ENCODE data around the gene ASCC2.
A peak's percentile ranks its signal among the peaks of the same experiment; 100 is the strongest.
"Not testable (repeated sequence)": the region's sequence is repeated elsewhere in the genome, so short reads cannot be mapped to it uniquely, and the experiment has no call there.

ASCC2 gene, protein sequence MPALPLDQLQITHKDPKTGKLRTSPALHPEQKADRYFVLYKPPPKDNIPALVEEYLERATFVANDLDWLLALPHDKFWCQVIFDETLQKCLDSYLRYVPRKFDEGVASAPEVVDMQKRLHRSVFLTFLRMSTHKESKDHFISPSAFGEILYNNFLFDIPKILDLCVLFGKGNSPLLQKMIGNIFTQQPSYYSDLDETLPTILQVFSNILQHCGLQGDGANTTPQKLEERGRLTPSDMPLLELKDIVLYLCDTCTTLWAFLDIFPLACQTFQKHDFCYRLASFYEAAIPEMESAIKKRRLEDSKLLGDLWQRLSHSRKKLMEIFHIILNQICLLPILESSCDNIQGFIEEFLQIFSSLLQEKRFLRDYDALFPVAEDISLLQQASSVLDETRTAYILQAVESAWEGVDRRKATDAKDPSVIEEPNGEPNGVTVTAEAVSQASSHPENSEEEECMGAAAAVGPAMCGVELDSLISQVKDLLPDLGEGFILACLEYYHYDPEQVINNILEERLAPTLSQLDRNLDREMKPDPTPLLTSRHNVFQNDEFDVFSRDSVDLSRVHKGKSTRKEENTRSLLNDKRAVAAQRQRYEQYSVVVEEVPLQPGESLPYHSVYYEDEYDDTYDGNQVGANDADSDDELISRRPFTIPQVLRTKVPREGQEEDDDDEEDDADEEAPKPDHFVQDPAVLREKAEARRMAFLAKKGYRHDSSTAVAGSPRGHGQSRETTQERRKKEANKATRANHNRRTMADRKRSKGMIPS

DNA sequence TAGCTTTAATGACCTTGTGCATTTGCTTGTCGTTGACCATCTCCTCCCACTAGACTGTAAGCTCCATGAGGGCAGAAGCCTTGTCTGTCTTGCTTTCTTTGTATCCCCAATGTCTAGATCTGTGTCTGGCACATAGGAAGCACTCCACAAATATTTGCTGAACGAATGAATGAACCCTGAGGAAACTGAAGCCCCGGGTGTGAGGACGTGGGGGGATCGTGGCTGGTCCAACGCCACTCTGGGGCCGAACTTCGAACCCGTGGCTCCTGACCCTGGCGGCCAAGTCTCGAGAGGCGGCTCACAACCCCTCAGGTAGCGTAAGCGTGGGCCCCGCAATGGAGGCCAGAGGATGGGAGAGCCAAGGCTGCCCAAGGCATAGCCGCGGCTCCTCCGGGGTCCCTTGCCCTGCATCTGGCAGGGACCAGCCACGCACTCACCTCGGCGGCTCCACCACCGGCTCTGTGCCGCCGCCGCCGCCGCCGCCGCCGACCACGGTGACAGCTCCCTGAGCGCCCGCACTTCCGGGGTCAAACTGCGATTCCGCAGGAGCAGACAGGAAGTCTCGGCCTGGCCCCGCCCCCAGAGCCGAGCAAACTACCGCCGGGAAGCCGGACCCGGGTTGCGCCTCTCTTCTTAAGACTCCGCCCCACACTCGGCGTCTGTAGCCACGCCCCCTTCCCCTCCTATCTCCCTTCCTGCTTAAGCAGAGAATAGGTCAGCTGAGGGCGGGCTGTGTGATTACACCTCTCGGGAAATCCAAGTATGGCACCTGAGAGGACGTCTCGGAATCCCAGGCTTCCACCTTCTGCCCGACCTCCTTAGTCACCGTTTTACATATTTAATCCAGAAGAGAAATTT, at the start of gene ASCC2:
ASCC2 (minus strand) TSS at position 534 of the 858 bp plus-strand sequence. CDS start 5,949 bp downstream, outside the sequence.
- peak; percentile 100 for DNase-seq

DNA sequence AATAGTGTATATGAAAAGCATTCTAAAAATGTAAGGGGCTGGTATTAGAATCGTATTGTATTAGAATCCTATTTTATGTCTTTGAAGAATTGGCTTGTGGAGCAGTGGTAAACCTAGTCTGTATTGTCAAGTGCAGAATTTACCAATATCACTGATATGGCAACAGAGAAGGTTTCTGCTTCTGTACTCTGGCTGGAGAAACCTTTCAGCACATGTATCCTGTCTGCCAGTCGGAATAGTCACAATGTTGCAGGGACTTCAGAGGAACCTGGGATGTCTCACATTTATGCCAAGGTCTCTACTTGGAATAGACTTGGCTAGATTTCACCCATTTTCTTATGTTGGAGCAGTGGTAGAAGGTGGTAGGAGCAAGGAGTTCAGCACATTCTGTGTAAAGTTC, 49.3 kb upstream of the ASCC2 start:
- no peak for DNase-seq

DNA sequence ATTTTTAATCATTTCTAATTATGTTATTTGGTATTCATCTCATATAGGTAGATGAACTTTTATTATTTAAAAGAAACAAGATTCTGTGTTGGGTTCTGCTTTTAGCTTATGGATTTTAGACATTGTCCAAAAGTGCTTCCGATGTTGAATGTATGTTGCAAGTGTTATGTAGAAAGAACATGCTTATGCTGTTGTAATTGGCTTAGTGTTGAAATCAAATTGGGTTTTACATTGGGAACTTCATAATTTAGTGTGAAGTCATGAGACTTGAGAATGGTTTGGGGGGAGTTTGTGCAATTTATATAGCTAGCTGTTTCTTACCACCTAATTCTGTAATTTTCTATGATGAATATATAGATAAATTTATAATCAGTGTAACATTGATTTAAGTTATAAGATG, 48.5 kb upstream of the ASCC2 start:
- DNase-seq: no peak

DNA sequence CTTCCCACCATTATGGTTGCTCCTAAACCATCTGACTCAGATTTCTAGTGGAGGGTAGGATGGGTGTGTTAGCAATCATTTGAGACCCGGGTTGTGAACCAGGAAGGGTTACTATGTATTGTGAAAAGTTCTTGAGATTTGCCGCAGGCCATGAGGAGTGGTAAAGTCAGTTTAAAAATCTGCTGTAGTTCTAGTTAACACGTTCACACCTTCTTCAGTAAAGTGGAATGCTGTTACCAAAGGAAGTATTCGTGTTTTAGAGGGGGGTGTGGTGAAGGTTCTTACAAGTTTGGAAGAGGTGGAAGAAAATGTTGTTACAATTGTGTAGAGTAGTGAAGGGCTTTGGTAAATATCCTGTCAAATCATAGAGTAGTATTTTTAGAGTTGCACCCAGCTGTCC, 47.5 kb upstream of the ASCC2 start:
- no peak for DNase-seq

DNA sequence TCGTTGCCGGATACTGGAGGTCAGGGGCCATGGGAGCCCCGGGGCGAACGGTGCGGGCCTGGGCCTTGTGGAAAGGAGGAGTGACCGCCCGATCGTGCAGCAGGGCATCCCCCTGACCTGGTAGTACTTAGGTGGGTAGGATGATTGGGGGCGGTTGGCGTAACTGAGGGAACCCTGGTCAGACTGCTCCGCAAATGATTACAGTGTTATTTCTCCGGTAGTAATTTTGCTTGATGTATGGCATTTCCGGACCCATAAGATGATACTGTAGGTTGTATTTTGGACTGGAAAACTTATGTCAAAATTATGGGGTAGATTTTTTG, 45.7 kb upstream of the ASCC2 start:
- no peak for DNase-seq

DNA sequence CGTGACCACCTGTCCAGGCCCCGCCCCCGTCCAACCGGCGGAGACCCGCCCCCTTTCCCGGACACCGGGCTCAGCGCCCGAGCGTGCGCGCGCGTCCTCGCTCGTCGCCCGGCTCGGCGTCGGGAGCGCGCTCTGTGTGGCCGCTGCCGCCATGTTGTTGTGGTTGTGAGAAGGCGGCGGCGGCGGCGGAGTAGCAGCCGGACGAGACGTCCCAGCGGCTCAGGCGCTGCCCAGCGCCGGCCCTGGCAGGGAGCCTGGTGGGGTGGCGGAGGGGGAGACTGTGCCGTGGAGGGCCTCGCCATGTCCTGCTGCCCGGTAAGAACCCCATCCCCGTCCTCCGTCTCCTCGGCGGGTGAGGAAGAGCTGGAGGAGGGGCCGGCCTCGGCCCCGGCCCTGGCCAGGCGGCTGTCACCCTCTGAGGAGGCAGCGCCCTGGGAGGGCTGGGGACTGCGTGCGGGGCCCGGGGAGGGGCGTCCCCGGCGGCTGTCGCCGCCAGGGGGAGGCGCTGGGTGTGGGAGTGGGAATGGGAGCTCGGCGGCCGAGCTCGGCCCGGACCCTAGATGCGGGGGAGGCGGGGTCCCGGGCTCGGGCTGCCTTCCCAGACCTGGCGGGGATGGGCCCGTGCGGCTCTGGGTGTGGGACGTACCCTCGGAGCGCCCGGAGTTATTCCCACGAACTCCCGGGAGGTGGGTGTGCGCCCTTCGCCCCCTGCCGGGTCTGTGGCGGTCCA, 45.1 kb upstream of the ASCC2 start, which contains the start of gene MTMR3:
MTMR3 (plus strand) TSS at position 130 of the 730 bp plus-strand sequence. CDS start 87,886 bp downstream, outside the sequence.
- DNase-seq: peak; percentile 95 to 96

DNA sequence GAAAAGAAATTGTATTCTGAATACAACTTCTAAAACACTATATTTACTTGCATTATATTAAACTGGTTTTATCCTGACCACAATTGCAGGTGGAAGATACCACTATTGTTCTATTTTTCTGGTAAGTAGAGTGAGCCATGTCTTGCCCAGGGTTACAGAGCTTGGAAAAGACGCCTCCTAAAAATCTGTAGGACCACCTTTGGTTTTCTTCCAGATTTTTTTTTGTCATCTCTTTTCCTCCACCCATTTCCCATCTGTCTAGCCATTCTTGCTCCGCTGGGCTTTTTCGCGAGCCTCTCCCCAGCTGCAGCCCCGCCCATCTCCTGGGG, 44.6 kb upstream of the ASCC2 start:
- DNase-seq: no peak

DNA sequence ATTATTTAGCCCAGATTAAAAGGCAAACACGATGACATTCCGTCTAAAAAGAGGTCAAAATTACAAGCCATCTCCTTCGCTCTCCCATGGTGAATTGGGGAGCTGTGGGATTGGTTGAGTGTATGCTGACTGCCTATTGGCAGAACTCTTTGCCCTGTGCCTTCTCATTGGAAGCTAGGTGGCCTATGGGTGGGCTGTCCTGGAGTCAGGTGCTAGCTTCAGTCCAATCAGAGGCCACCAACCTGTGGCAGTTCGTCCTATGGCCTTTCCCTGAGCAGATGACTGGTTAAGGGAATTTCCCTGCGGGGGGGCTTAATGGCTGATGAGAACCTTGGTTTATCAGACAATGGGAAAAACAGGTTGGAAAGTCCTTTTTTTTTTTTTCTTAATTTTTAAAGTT, 41.7 kb upstream of the ASCC2 start:
- DNase-seq: peak in 1 of 2 experiments; percentile 7

DNA sequence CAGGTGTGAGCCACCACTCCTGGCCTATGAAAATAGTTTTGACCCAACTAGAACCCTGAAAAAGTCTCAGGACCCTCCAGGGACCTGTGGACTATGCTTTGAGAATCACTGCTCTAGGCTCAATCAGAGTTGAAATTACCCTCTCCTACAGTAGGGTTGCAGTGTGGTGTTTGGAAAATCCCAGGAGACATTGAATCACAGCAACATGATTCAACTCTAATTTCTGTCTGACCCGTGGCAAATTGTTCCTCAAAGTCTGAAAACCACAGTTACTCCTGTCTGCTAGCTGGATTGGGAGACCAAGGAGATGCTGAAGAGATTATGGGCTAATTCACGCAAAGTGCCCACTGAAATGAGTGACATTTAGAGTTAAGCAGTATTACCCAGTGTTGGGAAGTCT, 39.5 kb upstream of the ASCC2 start:
- DNase-seq: no peak

DNA sequence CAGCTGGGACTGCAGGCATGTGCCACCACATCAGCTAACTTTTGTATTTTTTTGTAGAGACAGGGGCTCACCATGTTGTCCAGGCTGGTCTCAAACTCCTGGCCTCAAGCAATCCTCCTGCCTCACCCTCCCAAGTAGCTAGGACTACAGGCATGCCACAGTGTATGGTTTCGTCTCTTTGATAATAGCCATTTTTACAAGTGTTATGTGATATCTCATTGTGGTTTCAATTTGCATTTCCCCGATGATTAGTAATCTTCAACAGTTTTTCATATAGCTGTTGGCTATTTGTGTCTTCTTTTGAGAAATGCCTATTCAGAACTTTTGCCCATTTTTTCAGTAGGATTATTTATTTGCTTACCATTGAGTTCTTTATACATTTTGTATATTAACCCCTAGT, 35.9 kb upstream of the ASCC2 start:
- no peak for DNase-seq

DNA sequence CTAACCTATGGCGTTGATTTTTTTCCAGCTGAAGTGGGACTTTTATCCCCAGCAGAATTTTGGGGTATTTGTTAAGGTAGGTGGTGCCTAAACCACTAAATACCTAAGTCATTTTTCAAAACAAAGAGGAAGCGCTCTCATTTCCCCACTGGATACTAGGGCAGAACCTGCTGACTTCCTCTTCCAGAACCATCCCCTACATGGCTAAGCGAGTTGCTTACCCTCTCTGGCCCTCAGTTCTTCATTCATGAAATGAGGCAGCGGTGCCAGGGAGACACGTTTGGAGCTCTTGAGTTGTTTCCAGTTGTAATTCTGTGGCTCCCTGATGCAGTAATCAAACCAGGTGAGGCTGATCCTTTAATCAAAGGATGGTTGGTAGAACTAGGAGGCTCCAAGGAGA, 34.9 kb upstream of the ASCC2 start:
- no peak for DNase-seq

DNA sequence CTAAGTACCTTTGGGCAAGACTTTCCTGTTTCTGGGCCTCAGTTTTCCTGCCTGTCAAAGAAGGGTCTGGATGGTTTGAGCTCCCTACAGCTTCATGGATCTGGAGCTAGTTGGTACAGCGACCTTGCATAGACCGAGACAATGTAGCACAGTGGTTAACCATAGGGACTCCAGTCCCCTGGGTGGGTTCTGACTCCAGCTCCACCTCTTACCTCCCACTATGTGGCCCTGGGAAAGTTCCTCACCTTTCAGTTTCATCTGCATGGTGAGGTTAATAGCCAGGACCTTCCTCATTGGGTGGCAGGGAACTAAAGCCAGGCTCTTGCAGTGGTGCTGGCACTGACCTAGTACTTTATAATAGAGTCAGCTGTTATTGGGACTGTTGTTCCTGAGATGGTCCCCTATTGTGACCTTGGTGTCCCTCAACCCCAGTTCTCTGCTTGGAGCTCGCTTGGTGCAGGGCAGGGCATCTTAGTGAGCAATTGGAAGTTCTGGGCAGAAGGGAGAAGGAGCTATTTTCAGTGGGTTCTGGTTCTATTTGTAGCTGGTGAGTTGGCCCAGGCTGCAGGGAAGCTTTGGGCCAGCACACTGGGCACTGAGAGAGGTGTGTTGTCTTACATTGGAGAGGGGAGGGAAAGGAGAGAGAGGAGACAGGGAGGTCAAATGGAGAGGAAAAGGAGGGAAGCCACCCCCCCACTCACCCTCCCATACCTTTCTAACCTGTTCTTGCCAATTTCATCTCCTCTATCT, 34.2 kb upstream of the ASCC2 start:
- DNase-seq: no peak

DNA sequence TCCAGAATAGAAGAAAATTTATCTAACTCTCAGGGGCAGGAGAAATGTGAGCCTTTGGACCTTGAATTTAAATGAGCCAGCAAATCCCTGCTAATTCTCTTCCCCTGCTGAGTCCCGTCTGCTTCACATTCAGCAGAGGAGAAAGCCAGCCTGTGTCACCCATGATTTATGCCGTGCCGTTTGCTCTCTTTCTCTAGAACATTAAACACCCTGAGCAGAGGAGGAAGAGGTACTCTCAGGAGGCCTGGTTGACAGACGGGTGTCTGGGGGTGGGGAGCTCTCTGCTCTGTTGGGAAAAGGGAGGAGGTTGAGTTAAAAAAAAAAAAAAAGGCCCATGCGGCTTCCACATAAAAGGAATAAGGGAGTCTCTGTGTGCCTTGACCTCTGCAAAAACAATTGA, 33.6 kb upstream of the ASCC2 start:
- DNase-seq: no peak

DNA sequence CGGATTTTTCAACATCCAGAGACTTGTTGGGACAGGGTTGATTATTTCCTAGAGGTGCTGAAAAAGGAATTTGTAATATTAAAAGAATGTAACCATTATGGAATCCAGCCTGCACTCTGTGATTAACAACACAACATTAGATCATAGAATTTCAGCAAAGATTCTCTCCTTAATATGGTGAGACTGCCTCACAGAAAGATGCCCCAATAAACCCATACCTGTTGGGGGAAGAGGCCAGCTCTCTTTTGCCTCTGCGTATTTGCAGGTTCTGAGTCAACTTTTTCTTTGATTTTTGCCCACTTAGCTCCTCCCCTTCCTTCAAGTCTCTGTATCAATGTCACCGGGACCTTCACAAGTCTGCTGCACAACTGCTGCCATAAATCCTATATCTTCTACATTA, 32.5 kb upstream of the ASCC2 start:
- DNase-seq: no peak

DNA sequence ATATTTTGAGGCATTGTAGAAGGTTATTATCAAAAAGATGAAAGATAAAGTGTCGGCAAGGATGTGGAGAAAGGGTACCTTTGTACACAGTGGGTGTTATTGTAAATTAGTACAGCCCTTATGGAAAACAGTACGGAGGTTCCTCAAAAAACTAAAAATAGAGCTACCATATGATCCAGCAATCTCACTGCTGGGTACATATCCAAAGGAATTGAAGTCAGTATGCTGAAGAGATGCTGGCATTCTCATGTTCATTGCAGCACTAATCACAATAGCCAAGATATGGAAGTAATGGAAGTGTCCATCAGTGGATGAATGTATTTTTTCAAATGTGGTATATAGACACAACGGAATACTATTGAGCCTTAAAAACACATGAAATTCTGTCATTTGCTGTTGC, 29.8 kb upstream of the ASCC2 start:
- DNase-seq: no peak

DNA sequence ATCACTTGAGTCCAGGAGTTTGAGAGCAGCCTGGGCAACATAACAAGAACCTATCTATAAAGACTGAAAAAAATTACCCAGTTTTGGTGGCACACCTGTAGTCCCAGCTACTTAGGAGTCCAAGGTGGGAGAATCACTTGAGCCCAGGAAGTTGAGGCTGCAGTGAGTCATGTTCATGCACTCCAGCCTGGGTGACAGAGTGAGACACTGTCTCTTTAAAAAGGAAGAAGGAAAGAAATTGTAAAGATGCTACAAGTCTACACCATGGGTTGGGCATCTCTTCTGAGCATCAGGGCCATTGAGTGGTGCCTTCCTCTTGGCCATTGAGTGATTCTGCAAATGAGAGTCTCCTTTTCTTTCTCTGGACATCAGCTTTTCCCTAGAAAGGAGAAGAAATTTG, 29.2 kb upstream of the ASCC2 start:
- no peak for DNase-seq

DNA sequence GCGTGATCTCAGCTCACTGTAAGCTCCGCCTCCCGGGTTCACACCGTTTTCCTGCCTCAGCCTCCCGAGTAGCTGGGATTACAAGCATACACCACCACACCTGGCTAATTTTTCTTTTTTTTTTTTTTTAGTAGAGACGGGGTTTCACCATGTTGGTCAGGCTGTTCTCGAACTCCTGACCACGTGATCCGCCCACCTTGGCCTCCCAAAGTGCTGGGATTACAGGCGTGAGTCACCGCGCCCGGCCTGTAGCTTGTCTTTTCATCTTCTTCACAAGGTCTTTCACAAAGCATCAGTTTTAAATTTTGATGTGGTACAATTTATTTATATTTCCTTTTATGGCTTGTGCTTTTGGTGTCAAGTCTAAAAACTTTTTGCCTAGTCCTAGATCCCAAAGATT, 27.5 kb upstream of the ASCC2 start:
- peak in 1 of 2 experiments; percentile 14 for DNase-seq

DNA sequence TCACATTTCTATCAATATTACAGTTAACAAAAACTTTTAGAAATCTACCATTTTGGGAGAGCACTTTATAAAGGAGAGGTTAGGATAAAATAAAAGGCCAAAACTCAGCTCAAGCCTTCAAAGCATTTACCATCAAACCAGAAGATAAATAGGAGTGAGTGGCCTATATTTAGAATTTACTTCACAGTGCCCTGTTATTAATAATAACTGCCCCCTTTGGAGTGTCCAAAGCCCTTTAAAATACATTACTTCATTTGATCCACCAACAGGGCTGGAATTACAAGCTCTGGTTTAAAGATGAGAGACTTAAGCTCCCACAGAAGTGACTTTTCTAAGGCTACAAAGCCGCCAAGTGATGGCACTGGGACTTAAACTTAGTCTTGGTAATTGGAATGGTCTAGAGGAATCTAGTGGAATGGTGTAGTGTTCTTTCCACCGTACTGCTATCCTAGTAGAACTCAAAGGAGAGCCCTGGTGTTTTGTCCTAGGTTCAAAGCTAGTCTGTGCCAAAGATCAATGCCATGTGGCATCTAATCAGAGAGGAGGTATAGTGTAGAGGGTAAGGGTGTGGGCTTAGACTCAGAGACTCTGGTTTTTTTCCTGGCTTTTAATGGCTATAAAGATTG, 23.7 kb upstream of the ASCC2 start:
- DNase-seq: no peak

DNA sequence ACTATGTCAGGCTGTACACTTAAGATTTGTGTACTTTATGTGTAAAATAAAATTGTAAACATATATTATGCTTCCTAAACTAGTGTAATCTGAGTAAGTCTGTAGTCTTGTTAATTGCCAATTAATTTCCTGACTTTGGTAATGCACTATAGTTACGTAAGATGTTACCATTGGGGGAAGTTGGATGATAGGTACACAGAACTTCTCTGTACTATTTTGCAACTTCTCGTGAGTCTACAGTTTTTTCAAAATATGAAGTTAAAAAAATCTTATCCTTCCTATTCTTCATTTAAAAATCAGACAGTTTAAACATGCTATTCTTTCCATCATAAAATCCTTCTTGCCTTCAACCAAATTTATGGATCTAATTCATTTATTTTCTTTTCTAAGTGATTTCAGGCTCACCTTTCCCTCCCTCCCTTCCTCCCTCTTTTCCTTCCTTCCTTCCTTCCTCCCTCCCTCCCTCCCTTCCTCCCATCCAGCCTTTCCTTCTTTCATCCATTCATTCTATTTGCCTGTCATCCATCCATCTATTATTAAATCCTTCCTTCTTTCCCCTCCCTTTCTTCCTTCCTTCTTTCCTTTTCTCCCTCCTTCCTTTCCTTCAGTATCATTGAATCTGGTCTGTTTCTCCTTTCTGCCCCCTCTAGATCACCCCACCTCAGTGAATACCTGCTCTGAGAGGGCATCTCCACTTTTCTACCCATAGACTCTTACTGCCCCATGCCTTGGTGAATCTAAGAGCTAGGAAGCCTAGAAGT, 22.1 kb upstream of the ASCC2 start:
- DNase-seq: no peak

DNA sequence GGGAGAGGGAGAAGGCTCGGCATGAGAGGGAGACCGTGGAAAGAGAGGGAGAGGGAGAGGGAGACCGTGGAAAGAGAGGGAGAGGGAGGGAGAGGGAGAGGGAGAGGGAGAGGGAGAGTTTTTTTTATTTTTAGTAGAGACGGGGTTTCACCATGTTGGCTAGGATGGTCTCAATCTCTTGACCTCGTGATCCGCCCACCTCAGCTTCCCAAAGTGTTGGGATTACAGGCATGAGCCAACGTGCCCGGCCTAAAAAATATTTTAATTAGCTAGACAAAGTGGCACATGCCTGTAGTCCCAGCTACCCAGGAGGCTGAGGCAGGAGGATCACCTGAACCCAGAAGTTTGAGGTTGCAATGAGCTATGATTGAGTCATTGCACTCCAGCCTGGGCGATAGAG, 21.0 kb upstream of the ASCC2 start:
- not testable (repeated sequence) for DNase-seq

DNA sequence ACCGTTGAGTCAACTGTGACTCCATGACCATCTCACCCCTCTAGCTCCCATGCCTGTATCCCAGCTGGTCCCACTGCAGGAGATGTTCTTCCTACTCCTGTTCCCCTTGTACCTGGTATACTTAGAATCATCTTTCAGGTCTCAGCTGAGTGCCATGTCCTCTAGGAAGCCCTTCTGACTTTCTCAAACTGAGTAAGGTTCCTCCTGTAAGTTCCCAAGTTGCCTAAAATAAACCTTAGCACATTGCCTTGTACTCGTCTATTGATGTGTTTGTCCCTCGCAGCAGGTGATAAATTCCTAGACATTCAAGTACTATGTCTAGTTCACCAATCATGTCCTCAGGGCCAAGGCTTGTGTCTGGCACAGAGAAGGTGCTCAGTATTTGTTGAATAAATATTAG, 18.4 kb upstream of the ASCC2 start:
- no peak for DNase-seq
